HuH-7.5 (cell line): ENCODE data around the gene PDE6D.
"Not testable (repeated sequence)": the region's sequence is repeated elsewhere in the genome, so short reads cannot be mapped to it uniquely, and the experiment has no call there.

Source experiments
- DNase-seq: peaks from one replicate; pipeline ENCODE4 v3.0.0; 2011; ENCODE audit warnings: low spot score

PDE6D gene

DNA sequence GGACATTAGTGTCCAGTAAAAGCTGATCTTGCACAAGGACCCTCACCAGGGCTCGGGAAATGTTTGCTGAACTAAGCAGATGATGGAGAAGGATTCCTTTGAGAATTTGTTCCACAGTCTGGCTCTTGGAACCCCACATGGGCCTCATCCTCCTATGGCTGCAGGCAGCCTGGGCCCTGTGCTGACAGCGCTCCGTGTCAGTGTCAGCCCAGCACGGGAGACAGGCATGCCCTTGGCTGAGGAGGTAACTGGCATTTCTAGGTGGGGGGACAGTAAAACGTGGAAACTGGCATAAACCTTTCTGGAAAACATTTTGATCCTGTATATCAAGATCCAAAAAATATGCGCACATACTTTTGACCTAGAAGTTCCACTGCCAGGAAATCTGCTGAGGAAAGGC, 62.3 kb downstream of the PDE6D start:
- DNase-seq, result no peak

DNA sequence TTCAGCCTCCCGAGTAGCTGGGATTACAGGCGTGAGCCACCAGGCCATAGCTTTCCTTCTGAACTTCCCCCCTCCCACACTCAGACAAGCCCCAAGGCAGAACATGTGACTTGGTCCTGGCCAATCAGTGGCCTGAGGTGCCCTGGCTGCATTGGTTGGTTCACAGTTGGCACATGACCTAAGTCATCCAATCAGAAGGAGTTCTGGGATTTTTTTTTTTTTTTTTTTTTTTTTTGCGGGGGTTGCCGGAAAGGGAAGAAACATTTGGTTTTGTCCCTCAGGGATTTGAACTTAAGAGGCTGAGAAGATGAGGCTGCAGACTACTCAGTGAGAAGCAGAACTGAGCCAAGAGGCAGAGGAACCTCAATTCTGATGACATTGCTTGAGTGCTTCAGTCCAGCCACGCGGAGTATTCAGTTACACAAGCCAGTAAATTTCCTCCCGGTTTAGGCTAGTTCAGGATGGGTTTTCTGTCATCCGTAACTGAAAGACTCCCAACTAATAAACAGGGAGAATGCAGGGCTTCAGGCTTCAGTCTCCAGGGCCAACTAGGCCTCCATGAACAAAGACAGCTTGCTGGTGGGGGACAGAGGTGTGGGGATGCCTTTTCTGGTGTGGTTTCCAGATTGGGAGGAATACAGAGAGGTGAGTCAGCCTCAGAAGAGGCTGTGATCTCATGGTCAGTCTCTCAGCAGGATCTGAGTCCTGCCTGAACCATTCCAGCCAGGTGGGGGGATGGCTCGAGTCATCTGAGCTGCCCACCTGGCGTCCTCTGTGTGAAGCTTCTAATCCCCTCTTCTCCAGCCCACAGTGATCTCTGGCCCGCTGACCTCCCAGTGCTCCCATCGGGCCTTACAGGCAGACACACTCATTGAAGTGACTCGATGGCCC, 63.6 kb downstream of the PDE6D start:
- no peak for DNase-seq

DNA sequence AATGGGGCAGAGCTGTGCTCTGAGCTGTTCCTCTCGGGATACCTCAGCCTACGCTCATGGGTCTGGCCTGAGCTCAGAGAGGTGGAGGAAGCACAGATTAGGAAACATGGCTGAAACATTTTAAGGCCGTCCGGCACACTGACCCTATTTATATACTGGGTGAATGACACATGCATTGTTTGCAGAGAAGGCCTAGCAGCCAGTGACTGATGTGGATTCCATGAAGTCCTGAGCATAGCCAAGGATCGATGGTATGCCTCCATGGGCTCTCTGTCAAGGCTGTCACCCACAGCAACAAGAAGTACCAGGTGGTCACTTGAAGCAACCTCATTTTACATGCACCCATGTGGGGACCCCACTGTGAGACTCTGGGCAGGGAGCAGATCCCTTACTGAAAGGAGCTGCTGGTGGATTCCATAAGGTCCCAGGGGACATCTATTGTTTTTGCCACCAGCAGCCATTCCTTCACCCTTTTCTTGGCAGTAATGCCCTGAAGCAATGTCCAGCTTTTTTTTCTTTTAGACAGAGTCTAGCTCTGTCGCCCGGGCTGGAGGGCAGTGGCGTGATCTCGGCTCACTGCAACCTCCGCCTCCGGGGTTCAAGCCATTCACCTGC, 64.3 kb downstream of the PDE6D start:
- no peak for DNase-seq

DNA sequence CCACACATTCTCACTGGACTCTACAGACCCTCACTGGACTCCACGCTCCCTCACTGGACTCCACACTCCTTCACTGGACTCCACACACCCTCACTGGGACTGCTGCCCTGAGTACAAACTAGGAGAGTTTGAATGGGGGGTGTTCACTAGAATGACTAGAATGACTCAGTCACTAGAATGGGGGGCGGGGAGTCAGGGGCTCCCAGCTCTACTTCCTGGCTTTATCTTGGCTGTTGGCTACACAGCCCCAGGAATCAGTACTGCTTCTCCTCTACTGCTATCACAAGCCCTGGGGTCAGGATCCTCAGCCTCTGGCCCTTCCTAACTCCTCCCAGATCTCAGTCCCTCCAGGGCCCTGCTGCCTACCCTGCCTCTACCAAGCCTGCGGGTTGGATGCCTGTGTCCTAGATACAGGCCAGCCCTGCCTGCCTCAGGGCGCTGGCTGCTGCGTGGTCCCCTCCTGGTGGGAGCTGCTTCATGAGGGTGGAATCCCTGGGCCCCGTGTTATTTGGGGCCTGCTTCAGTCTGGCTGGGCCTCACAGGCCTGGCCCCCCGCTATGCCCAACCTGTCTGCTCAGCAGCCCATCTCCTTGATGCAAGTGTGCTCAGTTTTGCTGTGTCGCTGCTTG, 65.0 kb downstream of the PDE6D start:
- DNase-seq, result no peak

DNA sequence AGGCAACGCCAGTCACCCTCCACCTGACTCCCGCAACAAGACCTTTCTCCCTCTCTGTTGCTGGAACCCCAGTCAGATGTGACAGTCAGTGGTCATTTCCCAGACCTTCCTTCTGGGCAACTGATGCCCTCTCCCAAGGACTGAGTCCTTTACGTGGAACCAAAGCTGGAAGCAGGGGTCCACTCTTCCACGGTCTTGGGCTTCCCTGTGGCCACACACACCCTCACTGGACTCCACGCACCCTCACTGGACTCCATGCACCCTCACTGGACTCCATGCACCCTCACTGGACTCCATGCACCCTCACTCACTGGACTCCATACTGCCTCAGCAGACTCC, 65.6 kb downstream of the PDE6D start:
- no peak for DNase-seq

DNA sequence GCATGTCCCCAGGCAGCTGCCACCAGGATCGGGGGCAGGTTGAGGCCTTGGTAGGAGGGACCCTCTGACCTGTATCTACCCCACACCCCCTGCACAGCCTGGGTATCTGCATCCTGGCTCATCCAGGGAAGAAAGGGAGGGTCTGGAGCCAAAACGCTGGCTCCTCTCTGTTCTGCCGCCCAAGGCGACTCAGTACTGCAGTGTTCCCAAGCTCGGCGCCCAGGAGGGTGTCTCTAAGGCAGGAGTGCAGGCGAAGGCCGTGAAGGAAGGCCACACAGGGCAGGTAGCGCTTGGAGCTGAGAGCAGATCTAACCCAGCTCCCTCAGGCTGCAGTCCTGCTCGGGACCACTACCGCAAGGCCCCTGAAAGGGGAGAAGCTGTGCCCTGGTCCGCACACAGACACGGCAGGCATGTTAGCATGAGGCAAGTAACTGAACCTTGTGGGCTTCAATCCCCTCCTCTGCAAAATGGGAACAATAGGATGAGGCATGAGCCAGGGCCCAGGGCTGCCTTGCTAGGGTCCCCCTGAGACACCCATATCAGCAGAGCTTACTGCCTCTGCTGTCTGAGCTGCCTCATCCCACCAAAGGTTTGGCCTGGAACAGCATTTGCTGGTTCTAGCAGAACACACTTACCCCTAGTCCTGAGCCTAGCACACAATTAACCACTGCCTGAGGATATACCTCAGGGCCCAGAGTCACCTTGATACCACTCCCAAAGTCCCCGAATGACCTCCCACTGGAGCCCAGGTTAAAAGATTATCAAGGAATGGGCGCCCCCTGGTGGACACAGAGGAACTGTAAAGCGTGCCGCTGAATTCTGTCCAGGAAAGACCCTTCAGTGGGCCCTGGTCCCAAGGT, 66.2 kb downstream of the PDE6D start:
- DNase-seq, result peak; percentile 79

DNA sequence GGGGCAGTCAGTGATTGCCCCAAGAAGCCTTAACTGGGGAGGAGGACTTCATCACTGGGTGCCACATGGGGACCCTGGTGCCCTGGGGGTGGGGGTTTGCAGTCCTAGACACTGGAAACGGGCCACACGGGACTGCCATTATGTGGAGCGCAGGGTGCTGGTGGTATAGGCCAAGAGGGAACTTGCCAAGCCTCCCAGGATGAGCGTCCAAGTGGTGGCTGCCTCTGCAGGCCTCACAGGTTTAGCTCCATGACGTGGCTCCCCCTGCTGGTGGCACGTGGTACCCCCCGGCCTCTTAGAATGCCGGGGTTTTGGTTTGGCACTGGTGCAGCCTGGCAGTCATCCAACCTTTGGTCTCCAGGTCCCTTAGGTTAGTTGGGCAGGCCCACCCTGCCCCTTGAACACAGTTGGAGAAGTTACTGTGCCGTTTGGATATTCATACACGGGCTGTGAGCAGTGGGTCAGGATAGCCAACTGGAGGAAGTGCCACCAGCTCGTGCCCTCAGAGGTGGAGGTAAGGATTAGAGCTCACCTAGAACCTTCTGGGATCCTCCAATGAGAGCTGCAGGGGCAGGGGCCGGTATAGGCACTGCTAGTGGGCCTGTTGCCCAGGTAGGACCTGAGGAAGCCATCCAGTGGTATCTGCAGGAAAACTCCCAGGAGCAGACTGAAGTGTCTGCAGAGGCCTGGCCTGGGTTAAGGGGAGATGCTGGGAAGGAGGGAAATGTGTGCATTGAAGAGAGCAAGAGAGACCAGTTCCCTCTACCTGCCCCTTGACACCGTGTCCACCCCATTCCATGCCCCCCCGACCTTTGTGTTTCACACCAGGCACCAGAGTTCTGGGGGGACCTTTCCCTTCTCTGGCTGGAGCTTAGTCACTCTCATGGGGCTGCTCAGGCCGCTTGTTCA, 67.1 kb downstream of the PDE6D start:
- DNase-seq, result peak; percentile 87

DNA sequence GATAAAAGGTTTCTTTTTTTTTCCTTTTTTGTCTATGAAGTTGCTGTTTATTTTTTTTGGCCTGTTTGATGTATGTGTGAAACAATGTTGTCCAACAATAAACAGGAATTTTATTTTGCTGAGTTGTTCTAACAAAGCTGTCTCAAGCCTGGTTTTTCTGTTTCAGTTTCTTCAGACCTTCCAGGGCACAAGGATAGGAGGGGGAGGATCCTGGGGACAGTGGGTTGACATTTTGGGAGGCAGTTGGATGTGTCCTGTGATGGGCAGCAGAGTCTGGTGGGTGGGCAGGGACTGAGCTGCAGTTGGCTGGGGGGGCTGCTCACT, 67.7 kb downstream of the PDE6D start:
- peak; percentile 47 for DNase-seq

DNA sequence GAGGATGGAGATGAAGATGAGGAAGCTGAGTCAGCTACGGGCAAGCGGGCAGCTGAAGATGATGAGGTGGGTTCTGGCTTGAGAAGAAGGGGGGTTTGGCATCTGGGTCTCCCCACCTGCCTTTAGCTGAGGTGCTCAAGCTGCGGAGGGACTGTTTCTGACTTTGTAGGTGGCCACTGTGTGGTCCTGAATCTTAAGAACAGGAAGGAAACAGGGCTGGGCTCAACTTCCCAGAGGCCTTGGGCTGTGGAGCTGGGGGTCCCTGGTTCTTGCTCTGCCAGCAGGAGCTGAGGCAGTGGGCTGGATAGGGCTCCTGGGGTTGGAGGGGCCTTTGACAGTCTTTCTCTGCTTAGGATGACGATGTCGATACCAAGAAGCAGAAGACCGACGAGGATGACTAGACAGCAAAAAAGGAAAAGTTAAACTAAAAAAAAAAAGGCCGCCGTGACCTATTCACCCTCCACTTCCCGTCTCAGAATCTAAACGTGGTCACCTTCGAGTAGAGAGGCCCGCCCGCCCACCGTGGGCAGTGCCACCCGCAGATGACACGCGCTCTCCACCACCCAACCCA, 68.5 kb downstream of the PDE6D start:
- DNase-seq, result not testable (repeated sequence)

DNA sequence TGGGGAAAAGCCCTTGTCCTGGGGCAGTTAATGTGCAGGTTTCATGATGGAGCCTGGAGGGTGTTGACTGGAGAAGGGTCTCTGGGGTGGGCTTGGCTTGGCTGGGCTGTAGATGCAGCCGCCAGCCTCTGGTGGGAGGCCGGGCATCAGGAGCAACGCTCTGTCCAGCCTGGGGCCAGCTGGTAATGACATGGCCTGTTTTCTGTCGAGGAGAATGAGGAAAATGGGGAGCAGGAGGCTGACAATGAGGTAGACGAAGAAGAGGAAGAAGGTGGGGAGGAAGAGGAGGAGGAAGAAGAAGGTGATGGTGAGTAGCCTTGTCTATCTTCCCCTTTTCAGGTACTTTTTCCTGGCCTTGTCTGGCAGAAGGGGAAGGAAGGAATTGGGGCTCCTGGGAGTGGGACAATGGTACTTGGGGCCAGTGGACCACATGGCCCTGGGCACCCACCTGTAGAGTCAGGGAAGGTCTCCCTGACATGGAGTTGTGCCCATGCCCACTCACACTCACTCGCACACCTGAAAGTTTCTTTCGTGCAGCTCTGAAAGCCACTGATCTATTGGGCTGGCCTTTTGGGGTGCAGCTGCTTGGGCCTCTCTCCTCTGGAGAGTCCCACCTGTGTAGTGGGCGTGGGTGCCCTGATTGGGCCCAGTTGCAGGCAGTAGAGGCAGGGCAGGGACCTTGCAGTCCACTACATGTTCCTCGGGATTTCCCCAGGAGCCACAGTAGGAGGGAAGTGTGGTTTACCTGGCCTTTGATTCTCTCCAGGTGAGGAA, 69.2 kb downstream of the PDE6D start:
- DNase-seq, result no peak

DNA sequence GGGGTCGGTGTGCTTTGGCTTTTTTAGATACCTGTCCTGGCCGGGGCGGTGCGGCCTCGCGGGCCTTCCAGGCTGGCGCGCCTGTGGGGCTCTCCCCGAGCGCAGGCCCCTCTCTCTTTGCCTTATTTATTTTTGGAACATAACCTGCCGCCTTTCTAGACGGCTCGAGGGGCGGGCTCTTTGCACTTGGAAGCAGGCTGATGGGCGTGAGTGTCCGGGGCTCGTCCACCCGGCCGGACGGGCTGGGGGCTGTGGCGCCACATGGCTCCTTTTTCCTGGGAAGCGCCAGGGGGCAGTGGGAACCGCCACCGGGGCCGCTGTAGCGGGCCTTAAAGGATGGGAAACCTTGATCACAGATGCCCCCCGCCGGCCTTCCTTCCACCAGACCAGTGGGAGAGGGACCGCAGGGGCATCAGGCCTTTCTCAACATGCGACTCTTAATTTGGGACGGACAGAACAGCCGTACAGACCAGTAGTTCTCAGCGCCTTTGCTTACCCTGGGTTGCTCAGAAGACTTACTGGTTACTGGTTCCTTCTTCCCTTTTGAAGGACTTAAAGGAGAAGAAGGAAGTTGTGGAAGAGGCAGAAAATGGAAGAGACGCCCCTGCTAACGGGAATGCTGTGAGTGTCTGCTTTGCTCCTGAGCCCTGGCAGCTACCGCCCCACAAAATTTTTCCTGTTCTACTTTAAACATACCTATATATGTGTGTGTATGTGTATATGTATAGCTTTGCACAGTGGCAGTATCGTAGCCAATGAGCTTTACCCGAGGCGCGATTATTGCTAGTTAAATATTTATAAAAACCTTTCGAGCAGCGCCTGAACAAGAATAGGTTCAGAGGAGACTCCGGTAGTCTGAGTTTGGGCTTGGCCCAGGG, 70.0 kb downstream of the PDE6D start:
- DNase-seq, result no peak

DNA sequence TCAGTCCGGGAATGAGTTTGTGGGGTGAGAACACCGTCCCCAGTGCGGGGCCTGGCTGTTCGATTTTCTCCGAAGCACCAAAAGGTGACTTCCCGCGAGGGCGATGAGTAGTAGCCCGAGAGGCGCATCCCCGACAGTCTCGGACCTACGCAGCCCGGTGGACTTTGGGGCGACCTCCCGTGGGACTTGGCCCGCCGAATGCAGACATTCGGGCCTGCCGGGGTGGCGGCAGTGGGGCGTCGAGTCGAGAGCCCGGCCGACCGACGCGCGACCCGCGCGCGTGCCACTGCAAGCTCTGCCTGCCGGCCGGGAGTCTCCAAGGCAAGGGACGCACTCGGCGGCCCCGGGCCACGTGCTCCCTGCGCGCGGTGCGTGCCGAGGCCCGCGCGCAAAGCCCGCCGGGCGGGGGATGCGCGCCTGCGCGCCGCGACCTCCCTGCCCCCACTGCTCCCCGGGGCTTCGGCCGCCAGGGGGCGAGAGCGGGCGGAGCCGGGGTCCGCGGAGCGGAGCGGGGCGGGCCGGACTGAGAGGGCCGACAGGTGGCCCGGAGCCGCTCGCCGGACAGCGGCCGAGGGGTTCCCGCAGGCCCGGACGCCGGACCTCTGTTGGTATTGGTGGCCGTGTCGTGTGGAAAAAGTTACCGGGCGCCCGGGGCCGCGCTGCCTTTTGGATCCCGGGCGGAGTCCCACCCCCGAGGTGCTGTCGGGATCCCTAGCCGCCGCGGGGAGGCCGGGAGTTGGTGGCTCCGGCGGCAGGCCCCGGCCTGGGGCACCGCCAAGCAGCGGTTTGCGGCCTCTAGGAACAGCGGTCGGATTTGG, 70.9 kb downstream of the PDE6D start:
- peak; percentile 93 for DNase-seq

DNA sequence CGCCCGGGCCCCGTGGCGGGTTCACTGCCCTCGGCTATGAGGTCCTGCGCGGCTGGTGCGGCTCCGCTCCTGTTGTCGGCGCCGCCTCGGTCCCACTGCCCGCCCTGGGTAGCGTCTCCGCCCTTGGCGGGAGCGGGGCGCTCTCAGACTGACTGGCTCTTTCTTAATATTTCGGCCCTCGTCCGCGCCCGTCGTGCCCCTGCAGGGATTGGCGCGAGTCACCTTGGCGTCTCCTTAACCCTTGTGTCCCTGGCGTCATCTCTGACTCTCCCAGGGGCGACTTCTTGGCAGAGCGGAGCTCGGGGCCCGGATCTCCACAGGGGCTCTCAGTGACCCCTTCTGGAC, 71.5 kb downstream of the PDE6D start:
- no peak for DNase-seq

DNA sequence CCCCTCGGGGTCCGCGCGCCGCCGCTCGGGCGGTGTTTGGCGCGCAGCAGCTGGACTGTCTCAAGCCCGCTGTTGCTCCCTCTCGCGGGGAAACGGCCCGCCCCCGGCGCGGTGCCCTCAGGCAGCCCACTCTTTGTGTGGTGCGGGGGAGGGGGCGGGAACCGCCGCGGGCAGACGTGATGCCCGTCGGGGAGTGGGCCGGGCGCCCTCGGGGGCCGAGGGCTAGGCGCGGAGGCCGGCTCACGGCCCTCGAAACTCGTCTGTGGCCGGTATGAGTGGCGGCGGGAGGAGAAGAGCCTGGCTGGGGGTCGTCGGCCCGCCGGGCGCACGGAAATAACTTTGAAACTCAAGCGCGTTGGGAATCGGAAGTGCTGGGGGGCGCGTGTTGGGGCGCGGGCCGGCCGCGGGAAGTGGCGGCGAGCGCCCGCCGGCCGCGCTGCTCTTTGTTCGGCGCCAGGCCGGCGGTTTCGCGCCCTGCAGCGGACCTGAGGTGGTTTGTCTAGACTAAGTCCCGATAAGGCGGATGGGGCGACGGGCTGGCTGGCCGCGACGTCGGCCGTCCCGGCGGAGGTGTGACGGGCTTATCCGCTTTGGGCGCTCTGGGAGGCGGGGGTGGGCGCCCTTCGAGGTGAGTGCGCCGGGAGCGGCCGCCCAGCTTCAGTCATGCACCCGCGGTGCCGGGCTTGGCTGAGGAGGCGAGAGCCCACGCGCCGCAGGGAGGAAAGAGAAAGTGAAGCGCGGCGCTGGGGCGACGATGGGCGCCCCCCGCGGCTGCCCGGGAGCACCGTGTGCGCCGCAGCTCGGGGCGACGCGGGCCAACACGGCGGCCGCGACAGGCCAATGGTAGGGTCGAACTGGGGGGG, 72.1 kb downstream of the PDE6D start:
- no peak for DNase-seq

DNA sequence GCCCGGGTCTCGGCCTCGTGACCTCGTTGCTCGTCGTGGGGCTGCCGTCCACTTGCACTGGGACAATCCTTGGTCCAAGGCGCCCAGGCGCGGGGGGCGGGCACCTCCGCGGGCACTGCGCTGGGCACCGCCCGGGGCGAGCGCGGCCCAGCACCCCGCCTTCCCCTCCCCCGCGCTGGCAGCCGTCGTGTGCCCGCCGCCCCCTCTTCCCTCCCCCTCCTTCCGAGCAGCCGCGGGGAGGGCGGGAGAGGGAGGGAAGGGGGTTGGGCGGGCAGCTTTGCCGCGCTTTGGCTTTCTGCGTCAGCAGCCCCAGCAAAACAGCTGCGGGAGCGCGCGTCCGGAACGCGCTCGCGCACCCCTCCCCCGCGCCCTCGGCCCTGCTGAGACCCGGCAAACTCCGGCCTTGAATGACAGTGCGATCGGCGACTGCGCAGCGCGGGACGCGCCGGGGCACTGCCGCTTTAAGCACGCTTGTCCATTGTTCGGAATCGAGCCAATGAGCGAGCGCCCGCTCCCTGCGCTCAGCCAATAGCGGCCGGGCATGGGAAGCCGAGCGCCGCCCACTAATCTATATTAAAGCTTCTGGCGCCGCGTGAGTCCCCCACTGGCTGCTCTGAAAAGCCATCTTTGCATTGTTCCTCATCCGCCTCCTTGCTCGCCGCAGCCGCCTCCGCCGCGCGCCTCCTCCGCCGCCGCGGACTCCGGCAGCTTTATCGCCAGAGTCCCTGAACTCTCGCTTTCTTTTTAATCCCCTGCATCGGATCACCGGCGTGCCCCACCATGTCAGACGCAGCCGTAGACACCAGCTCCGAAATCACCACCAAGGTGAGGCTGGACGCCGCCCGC, 72.9 kb downstream of the PDE6D start, which contains the start of gene PTMA:
Gene PTMA (plus strand): TSS at position 599 of the 846 bp plus-strand sequence. CDS start 182 bp downstream, at position 781.
- DNase-seq, result peak; percentile 94

DNA sequence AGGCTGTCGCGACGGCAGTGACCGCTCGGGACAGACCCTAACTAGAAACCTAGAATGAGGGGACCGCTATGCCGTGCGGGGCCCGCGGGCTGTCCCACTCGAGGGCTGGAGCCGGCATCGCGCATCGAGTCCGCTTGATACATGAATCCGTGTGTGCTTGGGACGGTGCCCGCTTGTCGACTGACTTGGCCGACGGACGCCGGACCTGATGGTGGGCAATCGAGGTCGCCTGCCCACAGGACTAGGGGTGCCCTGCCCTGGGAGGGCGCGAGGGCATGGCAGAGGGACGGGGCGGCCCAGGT, 73.5 kb downstream of the PDE6D start:
- no peak for DNase-seq
